ENCODE data around the gene SLC16A6. TPM values are rescaled to one million over a fixed set of nuclear protein-coding genes. Genes with fewer than 3 reads are reported as not detected.
A peak's percentile ranks its signal among the peaks of the same experiment; 100 is the strongest.
"Not testable (repeated sequence)": the region's sequence is repeated elsewhere in the genome, so short reads cannot be mapped to it uniquely, and the experiment has no call there.

Gene SLC16A6
- total RNA-seq, 1 donor from 2014 or later: not detected

- no peak for DNase-seq (ENCODE audit: low read depth)
- no peak overlapping the region for H3K4me3 ChIP-seq (ENCODE audit: low read depth, low read length)
- TF ChIP-seq CTCF (conservative IDR thresholded peaks at IDR 0.05; ENCODE audit: low read depth, low read length): no peak
Measured at GRCh38 chr17:68246271-68247028, 44.5 kb downstream of the SLC16A6 start.

GRCh38 chr17:68239632-68240366 lies 51.1 kb downstream of the SLC16A6 start:
- DNase-seq (ENCODE audit: low read depth): no peak
- H3K4me3 ChIP-seq (ENCODE audit: low read depth, low read length): no peak overlapping the region
- no peak for TF ChIP-seq CTCF (conservative IDR thresholded peaks at IDR 0.05; ENCODE audit: low read depth, low read length)

GRCh38 chr17:68238871-68239253 lies 52.1 kb downstream of the SLC16A6 start:
- no peak for TF ChIP-seq CTCF (conservative IDR thresholded peaks at IDR 0.05; ENCODE audit: low read depth, low read length)
- DNase-seq (ENCODE audit: low read depth): no peak
- no peak overlapping the region for H3K4me3 ChIP-seq (ENCODE audit: low read depth, low read length)

GRCh38 chr17:68238164-68238870 lies 52.6 kb downstream of the SLC16A6 start:
- TF ChIP-seq CTCF (conservative IDR thresholded peaks at IDR 0.05; ENCODE audit: low read depth, low read length): no peak
- H3K4me3 ChIP-seq (ENCODE audit: low read depth, low read length): no peak overlapping the region
- no peak for DNase-seq (ENCODE audit: low read depth)

GRCh38 chr17:68237369-68238163 lies 53.4 kb downstream of the SLC16A6 start:
- H3K4me3 ChIP-seq (ENCODE audit: low read depth, low read length); DNase-seq (ENCODE audit: low read depth): not testable (repeated sequence)

- not testable (repeated sequence) for DNase-seq (ENCODE audit: low read depth); H3K4me3 ChIP-seq (ENCODE audit: low read depth, low read length)
Measured at GRCh38 chr17:68235336-68235791, 55.6 kb downstream of the SLC16A6 start.

- not testable (repeated sequence) for H3K4me3 ChIP-seq (ENCODE audit: low read depth, low read length)
- DNase-seq (ENCODE audit: low read depth): peak; percentile 95
Measured at GRCh38 chr17:68234726-68235335, 56.1 kb downstream of the SLC16A6 start.

GRCh38 chr17:68232741-68233140 lies 58.2 kb downstream of the SLC16A6 start:
- DNase-seq (ENCODE audit: low read depth): peak; percentile 33
- not testable (repeated sequence) for H3K4me3 ChIP-seq (ENCODE audit: low read depth, low read length)

All from epithelial cell of proximal tubule (primary cell).